Fibroblast of pulmonary artery (primary cell): ENCODE results near the gene NEURL4.

Experiments used
- DNase-seq: peaks from one replicate; pipeline ENCODE4 v3.0.0-alpha.2; 2010; ENCODE audit warnings: low read depth
- H3K4me3 ChIP-seq: replicated peaks from 2 replicates; pipeline ENCODE4 v1.5.1; 2011; ENCODE audit warnings: low read depth, mild to moderate bottlenecking, control low read depth, low read length, moderate library complexity
- TF ChIP-seq, protein P1 (sequence below): IDR thresholded peaks from 2 replicates; pipeline ENCODE4 v1.5.1; 2011; ENCODE audit warnings: mild to moderate bottlenecking, control low read depth, low read length, inconsistent platforms; ENCODE audit errors: missing control alignments

Gene NEURL4

DNA sequence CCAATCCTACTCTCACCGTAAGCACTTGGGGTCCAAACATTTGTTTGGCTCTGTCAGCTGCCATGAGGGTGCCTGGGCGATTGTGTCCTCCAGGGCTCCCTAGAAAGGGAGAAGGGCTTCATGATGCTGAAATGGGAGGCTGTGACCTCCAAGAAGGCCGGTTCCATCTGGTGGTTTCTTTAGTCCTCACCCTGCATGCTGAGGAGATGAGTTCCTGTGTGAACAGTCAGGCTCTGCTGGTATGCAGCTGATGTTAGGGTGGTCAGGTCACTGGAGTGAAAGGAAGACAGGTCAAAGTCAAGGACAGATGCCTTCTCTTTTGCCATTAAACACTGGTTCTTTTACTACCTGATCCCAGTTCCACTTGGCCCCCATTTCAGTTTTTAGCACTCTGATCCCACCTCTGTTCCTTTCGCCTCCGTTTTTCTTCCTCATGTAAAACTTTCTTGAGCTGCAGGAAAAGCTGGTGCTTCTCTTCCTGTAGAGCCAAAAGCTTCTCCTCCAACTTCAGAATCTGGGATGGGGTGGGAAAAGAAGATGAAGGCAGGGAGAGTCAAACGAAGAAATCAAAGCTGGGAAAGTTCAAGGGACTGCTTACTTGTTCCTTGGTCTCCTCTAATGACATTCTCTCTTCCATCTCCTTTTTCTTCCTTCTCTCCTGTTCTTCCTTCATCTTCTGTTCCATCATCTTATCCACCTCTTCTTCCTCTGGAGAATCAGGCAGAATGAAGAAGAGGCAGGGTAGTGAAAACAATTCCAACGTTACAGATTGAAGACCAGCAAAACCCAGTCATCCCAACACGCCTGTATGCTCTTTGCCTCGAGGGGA is 15.0 kb downstream of the NEURL4 start:
- no peak for DNase-seq

DNA sequence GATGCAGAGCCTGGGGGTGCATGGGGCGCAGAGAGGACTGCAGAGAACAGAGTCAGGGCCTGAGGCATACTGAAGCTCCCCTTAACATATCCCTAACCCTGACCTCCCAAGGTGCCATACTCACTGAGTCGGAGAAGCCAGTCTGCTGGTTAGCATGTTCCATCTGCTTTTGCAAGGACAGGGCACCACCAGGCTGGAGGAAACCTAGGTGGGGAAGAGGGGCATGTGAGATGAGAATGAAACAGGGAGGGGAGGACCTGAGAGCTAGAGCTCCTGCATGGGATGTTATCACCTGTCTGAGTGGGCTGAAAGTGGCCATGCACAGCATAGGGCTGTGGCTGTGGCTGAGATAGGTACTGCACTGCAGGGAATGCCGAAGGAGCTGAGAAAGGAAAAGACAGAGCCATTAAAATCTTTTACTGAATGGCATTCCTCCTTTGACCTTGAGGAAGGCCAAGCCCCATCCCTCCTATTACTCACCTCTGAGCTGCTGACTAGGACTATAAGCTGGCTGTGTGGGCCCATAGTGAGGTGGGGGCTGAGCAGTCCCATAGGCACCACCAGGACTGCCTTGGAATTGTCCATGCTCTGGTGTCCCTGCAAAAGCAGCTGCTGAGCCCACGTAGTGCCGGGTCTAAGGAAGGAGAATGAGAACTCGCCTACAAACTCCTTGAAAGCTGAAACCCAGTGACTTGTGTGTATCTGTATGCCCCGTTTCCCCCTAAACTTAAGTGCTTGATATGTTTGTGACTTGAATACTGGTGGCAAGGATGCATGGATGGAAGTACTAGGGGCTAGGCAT is 15.8 kb downstream of the NEURL4 start:
- DNase-seq, result no peak
- no peak overlapping the region for H3K4me3 ChIP-seq

More for the DNA sequence above, 15.0 kb downstream of the NEURL4 start:
- H3K4me3 ChIP-seq, result peak overlapping the region; percentile 82
- TF ChIP-seq, protein P1, sequence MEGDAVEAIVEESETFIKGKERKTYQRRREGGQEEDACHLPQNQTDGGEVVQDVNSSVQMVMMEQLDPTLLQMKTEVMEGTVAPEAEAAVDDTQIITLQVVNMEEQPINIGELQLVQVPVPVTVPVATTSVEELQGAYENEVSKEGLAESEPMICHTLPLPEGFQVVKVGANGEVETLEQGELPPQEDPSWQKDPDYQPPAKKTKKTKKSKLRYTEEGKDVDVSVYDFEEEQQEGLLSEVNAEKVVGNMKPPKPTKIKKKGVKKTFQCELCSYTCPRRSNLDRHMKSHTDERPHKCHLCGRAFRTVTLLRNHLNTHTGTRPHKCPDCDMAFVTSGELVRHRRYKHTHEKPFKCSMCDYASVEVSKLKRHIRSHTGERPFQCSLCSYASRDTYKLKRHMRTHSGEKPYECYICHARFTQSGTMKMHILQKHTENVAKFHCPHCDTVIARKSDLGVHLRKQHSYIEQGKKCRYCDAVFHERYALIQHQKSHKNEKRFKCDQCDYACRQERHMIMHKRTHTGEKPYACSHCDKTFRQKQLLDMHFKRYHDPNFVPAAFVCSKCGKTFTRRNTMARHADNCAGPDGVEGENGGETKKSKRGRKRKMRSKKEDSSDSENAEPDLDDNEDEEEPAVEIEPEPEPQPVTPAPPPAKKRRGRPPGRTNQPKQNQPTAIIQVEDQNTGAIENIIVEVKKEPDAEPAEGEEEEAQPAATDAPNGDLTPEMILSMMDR, result no peak

DNA sequence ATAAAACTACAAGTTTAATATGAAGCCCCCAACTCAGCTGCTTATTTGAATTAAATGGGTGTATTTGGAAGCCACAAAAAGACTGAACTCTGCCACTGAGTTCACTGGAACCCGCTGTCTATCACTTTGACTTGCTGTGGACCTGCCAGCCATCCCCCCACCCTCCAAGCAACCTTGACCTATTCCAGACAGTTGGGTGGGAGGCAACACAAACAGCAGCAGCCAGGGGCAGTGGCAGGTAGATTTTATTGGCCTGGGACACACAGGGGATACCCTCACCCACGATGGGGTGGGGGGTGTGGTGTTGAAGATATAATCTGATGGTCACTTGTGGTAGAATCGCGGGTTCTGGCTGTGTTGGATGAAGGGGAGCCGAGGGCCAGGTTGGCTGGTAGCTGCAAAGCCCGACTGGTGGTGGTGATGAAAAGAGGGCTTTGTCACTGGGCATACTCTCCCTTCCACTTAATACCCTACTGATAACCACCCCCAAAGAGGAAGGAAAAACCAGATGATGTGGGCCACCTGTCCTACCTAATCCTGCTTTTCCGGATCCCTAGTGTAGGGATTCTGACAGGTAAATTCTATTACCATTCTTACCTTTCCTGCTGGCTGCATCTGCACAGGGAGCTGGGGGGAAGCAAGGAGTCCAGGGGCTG is 16.6 kb downstream of the NEURL4 start:
- H3K4me3 ChIP-seq, result no peak overlapping the region
- DNase-seq, result no peak
- TF ChIP-seq, protein P1, result no peak

More for the DNA sequence above, 15.8 kb downstream of the NEURL4 start:
- TF ChIP-seq, protein P1, result no peak

DNA sequence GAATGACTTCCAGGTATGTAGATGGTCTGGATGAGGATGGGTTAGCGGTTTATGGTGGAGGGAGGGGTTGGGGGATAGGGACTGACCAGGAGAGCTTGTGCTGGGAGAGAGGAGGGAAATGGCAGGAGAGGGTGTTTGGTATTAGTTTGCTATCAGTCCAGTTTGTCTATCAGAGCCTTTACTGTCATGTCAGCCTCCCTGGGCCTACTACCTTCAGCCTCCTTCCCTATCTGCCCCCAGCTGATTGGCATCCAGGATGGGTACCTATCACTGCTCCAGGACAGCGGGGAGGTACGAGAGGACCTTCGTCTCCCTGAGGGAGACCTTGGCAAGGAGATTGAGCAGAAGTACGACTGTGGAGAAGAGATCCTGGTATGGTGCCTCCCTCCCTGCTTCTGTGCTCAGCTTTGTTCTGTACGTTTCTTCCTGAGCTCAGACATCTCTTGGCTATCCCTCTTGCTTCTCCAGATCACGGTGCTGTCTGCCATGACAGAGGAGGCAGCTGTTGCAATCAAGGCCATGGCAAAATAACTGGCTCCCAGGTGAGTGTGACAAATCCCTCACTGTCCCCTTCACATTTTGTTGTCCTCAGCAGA is 17.9 kb downstream of the NEURL4 start:
- no peak overlapping the region for H3K4me3 ChIP-seq
- no peak for DNase-seq
- TF ChIP-seq, protein P1, result no peak

DNA sequence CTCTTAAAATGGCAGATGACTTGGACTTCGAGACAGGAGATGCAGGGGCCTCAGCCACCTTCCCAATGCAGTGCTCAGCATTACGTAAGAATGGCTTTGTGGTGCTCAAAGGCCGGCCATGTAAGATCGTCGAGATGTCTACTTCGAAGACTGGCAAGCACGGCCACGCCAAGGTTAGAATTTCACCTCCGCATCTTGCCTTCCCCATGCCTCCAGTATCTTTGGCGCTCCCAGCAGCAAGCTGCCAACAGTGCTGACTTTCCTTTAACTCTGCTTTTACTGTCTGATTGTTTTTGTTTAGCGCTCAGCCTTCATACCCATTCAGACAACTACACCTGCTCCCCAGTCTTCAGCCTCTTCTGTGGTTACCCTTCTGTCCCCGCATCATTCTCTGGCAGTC is 19.5 kb downstream of the NEURL4 start:
- TF ChIP-seq, protein P1, result no peak
- H3K4me3 ChIP-seq, result peak overlapping the region; percentile 97
- no peak for DNase-seq

DNA sequence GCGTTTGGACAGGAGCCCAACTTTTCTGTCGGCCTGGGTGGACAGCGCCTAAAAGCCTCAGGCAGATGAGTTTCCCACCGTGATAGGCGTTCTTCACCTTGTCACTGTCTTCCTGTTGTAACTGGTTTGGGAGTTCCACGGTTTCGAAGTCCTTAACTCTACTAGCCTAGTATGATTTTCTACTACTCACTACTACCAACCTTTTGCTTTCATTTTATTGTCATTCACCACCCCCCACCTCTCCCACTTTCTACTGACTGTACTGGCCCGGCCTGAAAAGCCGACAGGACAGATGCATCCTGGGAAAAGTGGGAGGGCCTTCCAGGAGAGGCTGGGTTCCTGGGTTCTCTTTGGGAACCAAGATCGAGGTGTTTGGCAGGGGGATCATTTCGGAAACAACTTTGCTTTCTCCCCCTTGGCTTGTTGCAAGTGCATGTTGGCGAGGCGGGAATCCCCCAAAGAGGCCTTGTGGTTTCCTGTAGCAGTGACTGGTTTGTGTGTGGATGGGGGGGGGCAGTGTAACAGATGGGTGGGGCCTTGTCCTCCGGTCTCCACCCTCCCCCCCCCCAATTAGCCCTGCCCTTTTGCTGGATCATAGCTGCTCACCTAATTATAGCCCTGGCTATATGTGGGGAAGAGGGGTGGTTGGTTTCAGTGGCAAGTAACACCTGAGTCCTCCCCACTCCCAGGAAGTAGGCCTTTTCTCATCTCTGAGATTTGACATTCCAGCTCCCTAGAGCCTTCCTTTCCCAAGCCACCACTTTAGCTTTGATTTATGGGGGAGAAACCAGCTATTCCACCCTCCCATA is 20.3 kb downstream of the NEURL4 start:
- DNase-seq, result peak; percentile 79

More for the DNA sequence above, 20.3 kb downstream of the NEURL4 start:
- H3K4me3 ChIP-seq, result peak overlapping the region; percentile 97
- TF ChIP-seq, protein P1, result no peak
